Effector CD4-positive, alpha-beta T cell (primary cell): ENCODE data around the gene AQP7.
A peak's percentile ranks its signal among the peaks of the same experiment; 100 is the strongest.
"Not testable (repeated sequence)": the region's sequence is repeated elsewhere in the genome, so short reads cannot be mapped to it uniquely, and the experiment has no call there.

Experiments
- DNase-seq: peaks from one replicate; pipeline ENCODE4 v3.0.0-alpha.2; 2020

AQP7 gene

GRCh38 chr9:33431420-33431819 is 29.1 kb upstream of the AQP7 start:
- DNase-seq = no peak

GRCh38 chr9:33430942-33431341 is 28.6 kb upstream of the AQP7 start:
- DNase-seq = no peak

- no peak for DNase-seq
Observed at GRCh38 chr9:33429256-33429985, 27.1 kb upstream of the AQP7 start.

DNA sequence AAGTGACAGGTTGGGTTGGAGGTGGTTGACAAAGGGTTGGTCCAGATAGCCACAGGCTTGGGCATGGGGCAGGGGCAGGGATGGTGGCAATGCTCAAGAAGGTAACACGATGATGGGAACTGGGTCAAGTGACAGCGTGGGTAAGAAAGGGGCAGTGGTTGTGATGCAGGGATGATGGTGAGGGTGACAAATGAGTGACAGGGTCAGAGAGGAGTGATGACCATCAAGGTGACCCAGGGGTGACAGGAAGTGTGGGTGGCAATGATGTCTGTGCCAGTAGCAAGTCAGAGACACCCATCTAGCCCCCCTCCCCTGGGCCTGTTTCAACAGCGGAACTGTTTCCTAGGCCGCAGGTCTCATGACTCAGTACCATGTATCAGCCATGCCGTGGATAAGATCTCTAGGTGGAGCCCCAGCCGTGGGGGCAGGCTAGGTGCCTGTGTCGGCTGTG is 24.5 kb upstream of the AQP7 start:
- DNase-seq = peak; percentile 19

DNA sequence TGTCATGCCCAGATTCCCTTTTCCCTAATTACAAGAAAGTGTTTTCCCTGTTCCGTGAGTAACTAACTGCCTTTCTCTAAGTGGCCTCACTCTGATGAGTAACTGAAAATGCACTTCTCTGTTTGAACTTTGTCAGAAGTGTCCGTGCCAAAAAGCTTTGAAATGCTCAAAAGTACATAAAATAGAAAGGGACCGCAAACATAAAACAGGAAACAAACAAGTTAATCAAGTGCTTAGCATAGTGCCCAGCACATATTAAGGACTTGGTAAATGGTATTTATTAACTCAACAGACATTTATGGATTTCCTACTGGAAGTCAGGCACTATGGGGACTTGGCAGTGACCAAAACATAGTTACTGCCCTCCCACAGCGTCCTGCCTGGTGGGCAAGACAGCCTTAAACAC is 22.8 kb upstream of the AQP7 start:
- no peak for DNase-seq

GRCh38 chr9:33424492-33424891 is 22.1 kb upstream of the AQP7 start:
- not testable (repeated sequence) for DNase-seq

- not testable (repeated sequence) for DNase-seq
Observed at GRCh38 chr9:33424043-33424442, 21.7 kb upstream of the AQP7 start.

- DNase-seq = no peak
Observed at GRCh38 chr9:33419708-33420303, 17.4 kb upstream of the AQP7 start.

- no peak for DNase-seq
Observed at GRCh38 chr9:33418090-33418489, 15.7 kb upstream of the AQP7 start.

DNA sequence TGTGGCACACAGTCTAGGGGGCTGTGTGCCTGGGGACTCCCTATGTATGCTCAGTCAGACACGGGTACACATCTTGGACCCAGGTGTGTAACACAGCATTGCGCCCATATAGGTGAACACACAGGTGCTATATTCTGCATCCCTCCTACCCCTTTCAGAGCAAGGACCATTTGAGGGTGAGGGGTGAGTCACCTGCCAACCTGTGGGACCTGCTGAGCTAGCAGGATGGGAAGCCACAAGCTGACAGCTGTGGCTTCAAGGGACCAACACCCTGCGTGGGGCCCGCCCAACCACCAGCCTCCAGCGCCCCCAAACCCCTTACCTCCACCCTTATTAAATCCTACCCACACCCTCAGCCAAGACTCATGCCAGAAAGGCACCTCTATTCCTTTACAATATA is 14.6 kb upstream of the AQP7 start:
- DNase-seq = no peak

DNA sequence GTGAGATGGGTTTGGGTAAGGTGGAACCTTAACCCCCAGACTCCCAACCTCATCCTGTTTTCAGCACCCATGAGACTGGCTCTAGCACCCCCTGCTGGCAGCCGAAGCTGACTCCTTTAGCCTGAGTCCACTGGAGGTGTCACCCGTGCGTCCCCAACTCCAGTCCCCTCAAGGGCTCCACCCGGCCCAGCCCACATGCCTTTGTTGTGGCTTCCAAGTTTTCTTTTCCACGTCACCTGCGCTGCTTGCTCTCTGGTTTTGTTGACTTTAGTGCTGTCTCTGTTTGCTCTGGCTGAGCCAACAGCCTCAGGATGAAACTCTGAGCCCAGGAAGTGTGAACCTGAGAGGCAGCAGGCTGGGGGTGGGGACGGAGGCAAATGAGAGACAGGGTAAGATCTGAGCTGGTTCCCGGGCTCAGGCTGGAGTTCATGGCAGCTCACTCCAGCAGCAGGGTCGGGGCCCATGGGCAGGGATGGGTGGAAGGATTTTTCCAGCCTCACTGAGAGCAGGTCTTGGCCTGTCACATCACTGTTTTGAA is 13.2 kb upstream of the AQP7 start:
- DNase-seq = peak; percentile 90

- no peak for DNase-seq
Observed at GRCh38 chr9:33414889-33415500, 12.6 kb upstream of the AQP7 start.

- no peak for DNase-seq
Observed at GRCh38 chr9:33414268-33414667, 11.9 kb upstream of the AQP7 start.

GRCh38 chr9:33408087-33408486 is 5.7 kb upstream of the AQP7 start:
- no peak for DNase-seq

- no peak for DNase-seq
Observed at GRCh38 chr9:33407061-33407460, 4.7 kb upstream of the AQP7 start.

GRCh38 chr9:33404788-33405362 is 2.5 kb upstream of the AQP7 start:
- DNase-seq = no peak

DNA sequence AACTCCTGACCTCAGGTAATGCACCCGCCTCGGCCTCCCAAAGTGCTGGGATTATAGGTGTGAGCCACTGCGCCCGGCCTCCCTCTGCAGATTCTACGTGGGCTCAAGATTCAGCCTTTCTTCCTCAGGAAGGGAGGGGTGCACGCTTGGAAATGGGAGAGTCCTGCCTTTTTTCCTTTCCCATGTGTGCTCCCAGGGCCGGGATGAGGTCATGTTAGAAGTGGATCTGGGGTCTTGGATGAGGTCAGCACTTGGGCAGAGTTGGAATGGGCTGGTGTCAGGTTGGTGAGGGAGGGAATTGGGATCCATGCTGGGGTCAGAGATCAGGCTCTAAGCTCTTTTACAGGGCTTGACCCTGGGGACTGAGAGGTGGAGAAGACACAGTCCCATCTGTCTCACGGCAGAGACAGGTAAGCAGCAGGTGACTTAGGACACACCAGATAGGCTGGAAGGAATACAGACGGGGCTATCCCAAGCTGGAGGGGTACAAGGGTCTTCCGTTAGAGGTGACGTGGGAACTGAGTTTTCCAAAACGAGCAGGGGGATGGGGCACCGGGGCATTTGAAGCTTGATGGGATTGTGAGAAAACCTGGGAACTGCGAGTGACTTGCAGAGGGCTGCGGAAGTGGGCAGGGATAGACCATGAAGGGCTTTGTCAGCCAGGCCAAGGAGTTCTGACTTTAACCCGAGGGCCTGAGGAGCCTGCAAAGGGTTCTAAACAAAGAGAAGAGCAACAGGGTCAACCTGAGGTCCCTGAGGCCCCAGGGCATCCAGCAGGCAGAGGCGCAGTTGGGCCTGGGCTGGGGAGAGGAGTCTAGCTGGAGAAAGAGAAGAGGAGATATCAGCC is 1.8 kb upstream of the AQP7 start:
- DNase-seq = no peak

GRCh38 chr9:33401809-33402208 is 559 bp downstream of the AQP7 start:
- not testable (repeated sequence) for DNase-seq

GRCh38 chr9:33399047-33399446 is 3.3 kb downstream of the AQP7 start:
- not testable (repeated sequence) for DNase-seq

DNA sequence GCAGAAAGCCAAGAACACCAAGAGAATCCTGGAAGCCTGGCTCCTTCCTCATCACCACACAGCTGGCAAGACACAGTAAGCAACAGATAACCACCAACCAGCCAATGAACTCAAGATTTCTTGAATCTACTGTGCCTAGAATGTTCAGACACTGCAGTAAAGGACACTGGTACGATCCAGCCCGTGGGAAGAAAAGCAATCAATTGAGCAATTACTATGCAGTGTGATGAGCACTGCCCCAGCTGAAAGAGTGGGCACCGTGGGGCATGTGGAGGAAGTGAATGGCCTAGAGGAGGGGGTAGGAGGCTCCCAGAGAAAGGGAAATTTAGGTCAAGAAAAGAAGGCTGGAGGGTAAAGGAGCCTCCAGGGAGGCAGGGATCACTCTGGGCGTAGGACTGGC is 4.6 kb downstream of the AQP7 start:
- not testable (repeated sequence) for DNase-seq

- DNase-seq = not testable (repeated sequence)
Observed at GRCh38 chr9:33395159-33395879, 7.0 kb downstream of the AQP7 start.

DNA sequence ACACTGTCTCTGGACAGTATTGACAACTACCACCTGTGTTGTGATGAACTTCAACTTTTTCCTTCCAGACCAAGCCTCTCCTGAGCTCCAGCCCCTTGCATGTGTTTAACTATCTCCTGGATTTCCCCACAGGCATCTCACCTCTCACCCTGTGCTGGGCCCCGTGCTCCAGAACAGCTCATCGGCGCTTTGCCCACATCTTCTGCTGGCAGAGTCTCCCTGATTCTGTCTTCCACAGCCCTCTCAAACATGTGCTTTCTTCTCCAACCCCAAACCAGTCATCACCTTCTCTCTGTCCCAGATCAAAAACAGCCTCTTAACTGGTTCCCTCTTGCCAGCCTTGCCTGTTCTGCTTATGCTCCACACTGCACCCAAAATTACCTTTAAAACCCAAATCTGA is 8.4 kb downstream of the AQP7 start:
- not testable (repeated sequence) for DNase-seq
